Ishikawa (cell line): Measurements from ENCODE around the gene CMTM2.

Experiments used
- CREB1 ChIP-seq: IDR thresholded peaks from 2 replicates; pipeline ENCODE4 v1.6.1; 2012; ENCODE audit warnings: low read depth
- TF ChIP-seq, protein P1 (sequence below): IDR thresholded peaks from 2 replicates; pipeline ENCODE4 v1.6.1; 2012

DNA sequence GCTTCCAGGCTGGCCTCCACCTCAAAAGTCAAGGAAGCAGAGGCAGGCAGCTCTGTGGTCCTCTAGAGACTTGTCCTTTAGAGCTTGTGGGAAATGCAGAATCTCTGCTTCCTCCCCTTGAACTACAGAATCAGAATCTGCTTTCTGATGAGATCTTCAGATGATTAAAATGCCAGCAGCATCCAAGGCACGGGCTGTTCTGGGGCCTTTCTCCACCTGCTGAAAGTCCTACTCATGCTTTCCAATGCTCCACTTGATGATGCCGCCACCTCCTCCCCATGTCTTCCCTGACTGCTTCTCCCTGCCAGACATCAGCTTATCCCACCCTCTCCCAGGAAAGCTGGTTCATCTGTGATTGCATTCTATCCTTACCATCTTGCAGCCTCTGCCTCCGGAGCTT, 58.5 kb downstream of the CMTM2 start:
- TF ChIP-seq, protein P1, sequence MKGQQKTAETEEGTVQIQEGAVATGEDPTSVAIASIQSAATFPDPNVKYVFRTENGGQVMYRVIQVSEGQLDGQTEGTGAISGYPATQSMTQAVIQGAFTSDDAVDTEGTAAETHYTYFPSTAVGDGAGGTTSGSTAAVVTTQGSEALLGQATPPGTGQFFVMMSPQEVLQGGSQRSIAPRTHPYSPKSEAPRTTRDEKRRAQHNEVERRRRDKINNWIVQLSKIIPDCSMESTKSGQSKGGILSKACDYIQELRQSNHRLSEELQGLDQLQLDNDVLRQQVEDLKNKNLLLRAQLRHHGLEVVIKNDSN = no peak
- no peak for TF ChIP-seq CREB1
